ENCODE measurements around the gene RPL18A. TPM values are rescaled to one million over a fixed set of nuclear protein-coding genes. Genes with fewer than 3 reads are reported as not detected.

RPL18A gene
- total RNA-seq, 1 donor from 2014 or later: 2,481 TPM

DNA sequence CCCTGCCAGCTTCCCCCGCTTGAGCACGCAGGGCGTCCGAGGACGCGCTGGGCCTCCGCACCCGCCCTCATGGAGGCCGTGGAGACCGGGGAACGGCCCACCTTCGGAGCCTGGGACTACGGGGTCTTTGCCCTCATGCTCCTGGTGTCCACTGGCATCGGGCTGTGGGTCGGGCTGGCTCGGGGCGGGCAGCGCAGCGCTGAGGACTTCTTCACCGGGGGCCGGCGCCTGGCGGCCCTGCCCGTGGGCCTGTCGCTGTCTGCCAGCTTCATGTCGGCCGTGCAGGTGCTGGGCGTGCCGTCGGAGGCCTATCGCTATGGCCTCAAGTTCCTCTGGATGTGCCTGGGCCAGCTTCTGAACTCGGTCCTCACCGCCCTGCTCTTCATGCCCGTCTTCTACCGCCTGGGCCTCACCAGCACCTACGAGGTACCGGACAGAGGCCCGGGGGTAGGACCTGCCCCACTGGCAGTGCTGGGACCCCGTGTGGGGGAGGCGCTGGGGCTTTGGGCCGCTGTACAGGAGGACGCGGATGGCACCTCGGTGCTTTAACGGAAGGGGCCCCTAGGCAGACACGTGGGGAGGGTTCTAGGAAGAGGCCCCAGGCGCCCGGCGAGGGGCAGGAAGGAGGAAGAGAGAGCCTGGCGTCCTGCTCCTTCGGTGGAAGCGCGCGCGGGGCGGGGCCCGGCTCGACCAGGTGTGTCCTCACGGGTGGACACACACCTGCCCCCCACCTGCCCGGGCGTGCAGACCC, 12.7 kb downstream of the RPL18A start:
- TF ChIP-seq, protein P1, sequence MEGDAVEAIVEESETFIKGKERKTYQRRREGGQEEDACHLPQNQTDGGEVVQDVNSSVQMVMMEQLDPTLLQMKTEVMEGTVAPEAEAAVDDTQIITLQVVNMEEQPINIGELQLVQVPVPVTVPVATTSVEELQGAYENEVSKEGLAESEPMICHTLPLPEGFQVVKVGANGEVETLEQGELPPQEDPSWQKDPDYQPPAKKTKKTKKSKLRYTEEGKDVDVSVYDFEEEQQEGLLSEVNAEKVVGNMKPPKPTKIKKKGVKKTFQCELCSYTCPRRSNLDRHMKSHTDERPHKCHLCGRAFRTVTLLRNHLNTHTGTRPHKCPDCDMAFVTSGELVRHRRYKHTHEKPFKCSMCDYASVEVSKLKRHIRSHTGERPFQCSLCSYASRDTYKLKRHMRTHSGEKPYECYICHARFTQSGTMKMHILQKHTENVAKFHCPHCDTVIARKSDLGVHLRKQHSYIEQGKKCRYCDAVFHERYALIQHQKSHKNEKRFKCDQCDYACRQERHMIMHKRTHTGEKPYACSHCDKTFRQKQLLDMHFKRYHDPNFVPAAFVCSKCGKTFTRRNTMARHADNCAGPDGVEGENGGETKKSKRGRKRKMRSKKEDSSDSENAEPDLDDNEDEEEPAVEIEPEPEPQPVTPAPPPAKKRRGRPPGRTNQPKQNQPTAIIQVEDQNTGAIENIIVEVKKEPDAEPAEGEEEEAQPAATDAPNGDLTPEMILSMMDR (IDR thresholded peaks at IDR 0.05): no peak
- H3K9me3 ChIP-seq: no peaks in the 10 kb centered on the region
- intact Hi-C loops (cut with DNase I): no loop called here
- H3K27ac ChIP-seq: no peak overlapping the region
- DNase-seq (ENCODE audit: low spot score in 2 of 2): no peak
- no peaks in the 10 kb centered on the region for H3K36me3 ChIP-seq
- H3K4me3 ChIP-seq: peak overlapping the region in 1 of 2 donors; percentile 8
- no peaks in the 10 kb centered on the region for H3K4me1 ChIP-seq
- H3K27me3 ChIP-seq: peaks cover 36% of the 10 kb centered on the region

DNA sequence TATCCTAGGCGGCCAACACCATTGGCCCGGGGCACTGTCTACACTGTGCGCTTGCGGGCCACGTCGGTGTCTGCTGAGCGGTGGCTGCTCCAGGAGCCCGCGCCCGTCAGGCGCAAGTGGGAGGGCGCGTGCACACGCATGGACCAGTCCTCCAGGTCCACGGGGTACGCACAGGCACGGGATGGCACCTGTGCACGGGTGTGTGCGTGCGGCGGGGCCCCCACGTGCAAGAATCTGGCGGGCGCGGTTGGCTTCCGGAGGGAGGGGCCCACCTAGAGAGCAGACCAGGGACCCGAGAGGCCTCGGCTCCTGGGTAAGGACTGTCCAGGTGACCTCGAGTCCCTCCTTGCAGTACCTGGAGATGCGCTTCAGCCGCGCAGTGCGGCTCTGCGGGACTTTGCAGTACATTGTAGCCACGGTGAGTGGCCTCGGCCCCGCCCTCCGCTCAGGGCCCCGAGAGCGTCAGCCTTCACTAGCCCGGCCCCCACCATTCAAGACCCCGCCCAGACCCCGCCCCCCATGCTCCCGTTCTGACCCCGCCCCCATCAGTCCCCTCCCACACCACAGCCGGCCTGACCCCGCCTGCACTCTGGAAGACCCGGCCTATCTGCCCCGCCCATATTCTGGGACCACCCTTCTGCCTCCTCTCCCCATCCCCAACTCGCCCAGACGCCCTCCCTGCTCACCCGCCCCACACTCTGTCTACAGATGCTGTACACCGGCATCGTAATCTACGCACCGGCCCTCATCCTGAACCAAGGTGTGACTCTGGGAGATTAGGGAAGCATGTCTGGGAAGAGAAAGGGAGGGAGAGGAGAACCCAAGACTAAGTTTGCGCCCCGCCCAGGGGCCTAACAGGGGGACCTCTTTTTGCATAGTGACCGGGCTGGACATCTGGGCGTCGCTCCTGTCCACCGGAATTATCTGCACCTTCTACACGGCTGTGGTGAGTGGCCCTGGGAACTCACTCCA, 14.4 kb downstream of the RPL18A start:
- DNase-seq (ENCODE audit: low spot score in 2 of 2): no peak
- H3K4me1 ChIP-seq: no peaks in the 10 kb centered on the region
- intact Hi-C loops (cut with DNase I): no loop called here
- TF ChIP-seq, protein P1 (IDR thresholded peaks at IDR 0.05): no peak
- no peaks in the 10 kb centered on the region for H3K9me3 ChIP-seq
- H3K27me3 ChIP-seq: peaks cover 36% of the 10 kb centered on the region
- H3K27ac ChIP-seq: no peak overlapping the region
- no peaks in the 10 kb centered on the region for H3K36me3 ChIP-seq
- H3K4me3 ChIP-seq: no peak overlapping the region

DNA sequence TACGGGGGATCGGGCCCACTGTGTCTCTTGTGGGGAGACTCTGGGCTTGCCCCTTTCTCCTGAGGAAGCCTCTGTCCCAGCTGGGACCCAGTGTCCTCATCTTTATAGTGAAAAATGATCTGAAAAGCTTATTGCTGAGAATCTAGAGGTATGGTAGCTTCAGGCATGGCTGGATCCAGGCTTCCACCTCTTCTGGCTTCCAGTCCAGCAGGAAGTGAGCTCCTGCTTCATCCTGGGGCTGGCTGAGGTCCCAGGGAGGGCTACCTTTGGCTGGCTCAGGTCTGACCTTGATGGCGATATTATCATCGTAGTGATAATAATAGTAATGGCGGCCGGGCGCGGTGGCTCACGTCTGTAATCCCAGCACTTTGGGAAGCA, 15.0 kb downstream of the RPL18A start:
- TF ChIP-seq, protein P1 (IDR thresholded peaks at IDR 0.05): no peak
- Histone ChIP-seq H3K27me3 (peaks cover 36% of the 10 kb centered on the region), H3K4me1 (no peaks in the 10 kb centered on the region), H3K4me3 (no peak overlapping the region), H3K36me3 (no peaks in the 10 kb centered on the region), H3K9me3 (no peaks in the 10 kb centered on the region), H3K27ac (no peak overlapping the region)
- intact Hi-C loops (cut with DNase I): no loop called here
- DNase-seq (ENCODE audit: low spot score in 2 of 2): no peak

DNA sequence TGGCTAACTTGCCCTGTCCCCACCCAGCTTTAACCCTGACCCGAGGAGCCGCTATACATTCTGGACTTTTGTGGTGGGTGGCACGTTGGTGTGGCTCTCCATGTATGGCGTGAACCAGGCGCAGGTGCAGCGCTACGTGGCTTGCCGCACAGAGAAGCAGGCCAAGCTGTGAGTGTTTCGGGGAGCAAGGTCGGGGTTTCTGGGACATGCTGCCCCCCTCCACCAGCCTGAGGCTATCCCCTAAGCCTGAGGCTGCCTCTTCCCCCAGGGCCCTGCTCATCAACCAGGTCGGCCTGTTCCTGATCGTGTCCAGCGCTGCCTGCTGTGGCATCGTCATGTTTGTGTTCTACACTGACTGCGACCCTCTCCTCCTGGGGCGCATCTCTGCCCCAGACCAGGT, 18.0 kb downstream of the RPL18A start:
- H3K4me3 ChIP-seq: no peak overlapping the region
- H3K9me3 ChIP-seq: no peaks in the 10 kb centered on the region
- H3K4me1 ChIP-seq: no peaks in the 10 kb centered on the region
- intact Hi-C loops (cut with DNase I): no loop called here
- H3K27ac ChIP-seq: no peak overlapping the region
- no peak for DNase-seq (ENCODE audit: low spot score in 2 of 2)
- TF ChIP-seq, protein P1 (IDR thresholded peaks at IDR 0.05): no peak
- peaks cover 17% of the 10 kb centered on the region for H3K27me3 ChIP-seq
- no peaks in the 10 kb centered on the region for H3K36me3 ChIP-seq

DNA sequence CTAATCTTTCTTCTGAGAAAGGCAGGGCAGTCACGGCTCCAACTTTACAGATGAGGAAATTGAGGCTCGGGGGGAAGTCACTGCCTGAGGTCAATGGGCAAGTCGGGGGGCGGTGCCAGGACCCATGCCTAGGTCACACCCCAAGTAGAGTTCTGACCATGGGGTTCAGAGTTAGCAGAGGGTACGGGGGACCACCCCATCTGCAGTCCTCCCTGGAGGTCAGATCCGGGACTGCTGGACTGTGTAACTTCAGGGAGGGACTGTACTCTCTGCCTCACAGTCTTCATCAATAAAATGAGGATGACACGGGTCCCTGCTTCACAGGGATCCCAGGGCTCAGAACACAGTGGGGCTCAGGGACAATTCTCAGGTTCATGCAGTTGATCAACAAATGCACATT, 19.8 kb downstream of the RPL18A start:
- DNase-seq (ENCODE audit: low spot score in 2 of 2): no peak
- Histone ChIP-seq H3K4me1 (no peaks in the 10 kb centered on the region), H3K36me3 (no peaks in the 10 kb centered on the region), H3K27me3 (peaks cover 3% of the 10 kb centered on the region), H3K9me3 (no peaks in the 10 kb centered on the region), H3K4me3 (no peak overlapping the region), H3K27ac (no peak overlapping the region)
- TF ChIP-seq, protein P1 (IDR thresholded peaks at IDR 0.05): no peak
- intact Hi-C loops (cut with DNase I): no loop called here

All from ascending aorta (tissue), 2 donors.